GM04504 (cell line): ENCODE data around the gene U2SURP.
A peak's percentile ranks its signal among the peaks of the same experiment; 100 is the strongest.
"Not testable (repeated sequence)": the region's sequence is repeated elsewhere in the genome, so short reads cannot be mapped to it uniquely, and the experiment has no call there.

ENCODE experiments used
- DNase-seq: peaks from one replicate; pipeline ENCODE4 v3.0.0-alpha.2; 2012; ENCODE audit warnings: low read depth

U2SURP gene

GRCh38 chr3:142976621-142977398 lies 24.6 kb upstream of the U2SURP start:
- peak; percentile 85 for DNase-seq

- DNase-seq: no peak
Observed at GRCh38 chr3:142977399-142977728, 24.0 kb upstream of the U2SURP start.

GRCh38 chr3:142981108-142981507 lies 20.3 kb upstream of the U2SURP start:
- DNase-seq: no peak

GRCh38 chr3:142982038-142982773 lies 19.2 kb upstream of the U2SURP start:
- DNase-seq: no peak

GRCh38 chr3:142983318-142983717 lies 18.1 kb upstream of the U2SURP start:
- no peak for DNase-seq

GRCh38 chr3:142984255-142984654 lies 17.1 kb upstream of the U2SURP start:
- no peak for DNase-seq

GRCh38 chr3:142987080-142987700 lies 14.2 kb upstream of the U2SURP start:
- DNase-seq: peak; percentile 10

- no peak for DNase-seq
Observed at GRCh38 chr3:142987707-142988106, 13.7 kb upstream of the U2SURP start.

- DNase-seq: not testable (repeated sequence)
Observed at GRCh38 chr3:142988221-142988620, 13.1 kb upstream of the U2SURP start.

- DNase-seq: not testable (repeated sequence)
Observed at GRCh38 chr3:142988826-142989225, 12.5 kb upstream of the U2SURP start.

GRCh38 chr3:142990721-142991120 lies 10.6 kb upstream of the U2SURP start:
- no peak for DNase-seq

- DNase-seq: no peak
Observed at GRCh38 chr3:142992323-142992722, 9.0 kb upstream of the U2SURP start.

- no peak for DNase-seq
Observed at GRCh38 chr3:142993958-142994442, 7.4 kb upstream of the U2SURP start.

GRCh38 chr3:142997330-142997729 lies 4.0 kb upstream of the U2SURP start:
- no peak for DNase-seq

- DNase-seq: no peak
Observed at GRCh38 chr3:142998439-142998838, 2.9 kb upstream of the U2SURP start.

- no peak for DNase-seq
Observed at GRCh38 chr3:142999881-143000280, 1.5 kb upstream of the U2SURP start.

GRCh38 chr3:143000528-143000927 lies 842 bp upstream of the U2SURP start:
- no peak for DNase-seq

GRCh38 chr3:143001034-143001368 lies 369 bp upstream of the U2SURP start:
- DNase-seq: no peak

- no peak for DNase-seq
Observed at GRCh38 chr3:143002083-143002712, 828 bp downstream of the U2SURP start.

- no peak for DNase-seq
Observed at GRCh38 chr3:143002727-143003126, 1.4 kb downstream of the U2SURP start.

- DNase-seq: no peak
Observed at GRCh38 chr3:143004823-143005222, 3.5 kb downstream of the U2SURP start.

- no peak for DNase-seq
Observed at GRCh38 chr3:143010024-143010423, 8.7 kb downstream of the U2SURP start.

- no peak for DNase-seq
Observed at GRCh38 chr3:143011705-143012104, 10.3 kb downstream of the U2SURP start.
